IMR-90 (cell line): ENCODE data around the gene SOCS2. TPM values are rescaled to one million over a fixed set of nuclear protein-coding genes. Genes with fewer than 3 reads are reported as not detected.

Experiments
- ATAC-seq: fragments of 200-7000 bp; cut with Tn5 transposase; 2 replicates; pipeline ENCODE4 v1.9.1; 2020; ENCODE audit warnings: low read depth, mild to moderate bottlenecking, moderate library complexity
- BruUV-seq: library from RNA; stranded (reverse); fragments of 400-500 nt; replicated peaks from 2 replicates; lab custom pipeline; 2021; lab: Mats Ljungman, UMichigan
- CTCF ChIA-PET: fragments of 300-600 bp; formaldehyde crosslinking; extraction: SDS; loops from one replicate; lab custom pipeline; 2021; ENCODE audit warnings: antibody characterized with exemption; lab: Yijun Ruan, JAX
- POLR2A ChIA-PET: fragments of 300-600 bp; sonication (Branson Sonifier 250); formaldehyde crosslinking; loops from one replicate; lab custom pipeline; 2022; ENCODE audit warnings: antibody characterized with exemption; ENCODE audit not compliant: unreplicated experiment; lab: Charles Lee
- DNase-seq: peaks from one replicate; pipeline ENCODE4 v3.0.0; 2013
- H2AFZ ChIP-seq: replicated peaks from 2 replicates; pipeline ENCODE3; 2013; ENCODE audit warnings: low read length, mild to moderate bottlenecking; ENCODE audit not compliant: poor library complexity
- H2AK5ac ChIP-seq: 2 replicates; pipeline ENCODE4 v1.6.1; 2013; ENCODE audit warnings: low read depth, low read length, inconsistent platforms
- H2AK9ac ChIP-seq: replicated peaks from 2 replicates; pipeline ENCODE3; 2013; ENCODE audit warnings: mild to moderate bottlenecking, low read depth, low read length, moderate library complexity; ENCODE audit not compliant: poor library complexity
- H2BK120ac ChIP-seq: 2 replicates; pipeline ENCODE4 v1.6.1; 2013; ENCODE audit warnings: low read depth, low read length, inconsistent platforms
- H2BK15ac ChIP-seq: 3 replicates; pipeline ENCODE4 v1.6.1; 2013; ENCODE audit warnings: low read depth, low read length, inconsistent platforms
- H2BK20ac ChIP-seq: 2 replicates; pipeline ENCODE4 v1.6.1; 2013; ENCODE audit warnings: low read depth, mild to moderate bottlenecking, inconsistent platforms, low read length, moderate library complexity
- H2BK5ac ChIP-seq: 2 replicates; pipeline ENCODE4 v1.6.1; 2013; ENCODE audit warnings: mild to moderate bottlenecking, low read depth, low read length, inconsistent platforms; ENCODE audit not compliant: poor library complexity, severe bottlenecking
- H3K14ac ChIP-seq: replicated peaks from 2 replicates; pipeline ENCODE4 v1.6.1; 2013; ENCODE audit warnings: low read depth, low read length, inconsistent platforms
- H3K18ac ChIP-seq: 2 replicates; pipeline ENCODE4 v1.6.1; 2013; ENCODE audit warnings: low read depth, low read length, control low read depth
- H3K23ac ChIP-seq: 2 replicates; pipeline ENCODE4 v1.6.1; 2013; ENCODE audit warnings: low read depth, low read length, inconsistent platforms
- H3K27ac ChIP-seq: 2 replicates; pipeline ENCODE4 v1.5.1; 2013; ENCODE audit warnings: mild to moderate bottlenecking, control low read depth, low read length; ENCODE audit not compliant: insufficient read depth
- H3K27me3 ChIP-seq: 2 replicates; pipeline ENCODE4 v1.6.1; 2013; ENCODE audit warnings: low read length; ENCODE audit not compliant: control insufficient read depth, insufficient read depth
- H3K36me3 ChIP-seq: 2 replicates; pipeline ENCODE4 v1.6.1; 2013; ENCODE audit warnings: low read length, mixed read lengths; ENCODE audit not compliant: control insufficient read depth, insufficient read depth
- H3K4ac ChIP-seq: 2 replicates; pipeline ENCODE4 v1.6.1; 2013; ENCODE audit warnings: low read depth, low read length, inconsistent platforms
- H3K4me1 ChIP-seq: 2 replicates; pipeline ENCODE4 v1.6.1; 2013; ENCODE audit warnings: low read length, mixed read lengths; ENCODE audit not compliant: control insufficient read depth, insufficient read depth
- H3K4me2 ChIP-seq: 2 replicates; pipeline ENCODE4 v1.6.1; 2013; ENCODE audit warnings: low read depth, mild to moderate bottlenecking, control low read depth, low read length, moderate library complexity
- H3K4me3 ChIP-seq: 2 replicates; pipeline ENCODE4 v1.5.1; 2013; ENCODE audit warnings: low read depth, mild to moderate bottlenecking, control low read depth, low read length, moderate library complexity; ENCODE audit not compliant: insufficient read depth
- H3K56ac ChIP-seq: 2 replicates; pipeline ENCODE4 v1.6.1; 2013; ENCODE audit warnings: low read length, inconsistent platforms; ENCODE audit not compliant: insufficient read depth; ENCODE audit errors: extremely low read depth
- H3K79me1 ChIP-seq, 2 experiments: 2 replicates each; pipeline ENCODE4 v1.6.1; 2013; ENCODE audit warnings: low read length in 2 of 2, inconsistent platforms in 1 of 2, low read depth in 1 of 2
- H3K9ac ChIP-seq: 2 replicates; pipeline ENCODE4 v1.6.1; 2013; ENCODE audit warnings: low read depth, low read length, control low read depth
- H3K9me1 ChIP-seq: 2 replicates; pipeline ENCODE4 v1.6.1; 2013; ENCODE audit warnings: low read length, inconsistent platforms; ENCODE audit not compliant: insufficient read depth
- H3K9me3 ChIP-seq: 2 replicates; pipeline ENCODE4 v1.6.1; 2013; ENCODE audit warnings: low read length; ENCODE audit not compliant: control insufficient read depth, insufficient read depth
- H4K20me1 ChIP-seq: 2 replicates; pipeline ENCODE4 v1.6.1; 2013; ENCODE audit warnings: low read length, inconsistent platforms; ENCODE audit not compliant: insufficient read depth
- H4K5ac ChIP-seq: 2 replicates; pipeline ENCODE4 v1.6.1; 2013; ENCODE audit warnings: mild to moderate bottlenecking, low read depth, low read length, control low read depth
- H4K8ac ChIP-seq, 2 experiments: 2 replicates each; pipeline ENCODE4 v1.6.1; 2013; ENCODE audit warnings: low read depth in 2 of 2, low read length in 2 of 2, control low read depth in 1 of 2, inconsistent platforms in 1 of 2
- H4K91ac ChIP-seq: 2 replicates; pipeline ENCODE4 v1.6.1; 2013; ENCODE audit warnings: low read depth, low read length, inconsistent platforms; ENCODE audit not compliant: insufficient read depth
- NFE2L2 ChIP-seq: fragments of 150-350 bp; IDR thresholded peaks from 2 replicates; pipeline ENCODE4 v1.6.1; 2016; ENCODE audit warnings: low read depth, mild to moderate bottlenecking, low read length
- WGBS, 2 experiments: methylation state at CpG; one replicate each; pipeline versions ENCODE4 v1.1.5 to v1.1.7; 2013; ENCODE audit warnings: missing lambda C conversion rate in 2 of 2; ENCODE audit not compliant: insufficient read length in 1 of 2; ENCODE audit errors: extremely low coverage in 2 of 2; 5-methylcytosine and 5-hydroxymethylcytosine counted together
- dilution Hi-C: fragments of 300-500 bp; cut with HindIII; formaldehyde crosslinking; loops from one replicate; pipeline ENCODE4 v1.14.3; 2018; ENCODE audit warnings: low sequenced_read_pairs; ENCODE audit not compliant: unreplicated experiment
- in situ Hi-C: fragments of 300-500 bp; cut with MboI; formaldehyde crosslinking; loops from 3 replicates; pipeline ENCODE4 v1.14.3; 2019; ENCODE audit warnings: low sequenced_read_pairs, inconsistent platforms, mixed read lengths
- intact Hi-C: fragments of 100-400 bp; cut with micrococcal nuclease; formaldehyde crosslinking; loops from 2 replicates; pipeline ENCODE4 v1.10.0; 2022
- polyA plus RNA-seq, 3 experiments: library from polyadenylated mRNA; depleted of rRNA; stranded (reverse); fragments of >200 nt; gene quantifications; 2 replicates each; pipeline ENCODE4 v1.2.3, GENCODE V29; 2012; ENCODE audit warnings: low replicate concordance in 1 of 3
- total RNA-seq: library from RNA; depleted of rRNA; stranded (reverse); fragments of >200 nt; gene quantifications from 2 replicates; pipeline ENCODE4 v1.2.3, GENCODE V29; 2012

Gene SOCS2
- total and polyA plus RNA-seq, 2 of the 4 experiments (the other 2 are of a cell fraction), result 12.0 to 12.4 TPM

- Histone ChIP-seq H3K9me3 (no peaks in the 10 kb centered on the region), H3K4me1 (no peaks in the 10 kb centered on the region), H3K4me3 (no peak overlapping the region), H4K91ac (no peak overlapping the region), H3K27me3 (no peaks in the 10 kb centered on the region), H2AK9ac (no peak overlapping the region), H3K27ac (no peak overlapping the region), H3K56ac (no peak overlapping the region), H2BK120ac (no peak overlapping the region), H3K14ac (no peak overlapping the region), H4K5ac (no peak overlapping the region), H3K4ac (no peak overlapping the region), H2BK20ac (no peak overlapping the region), H3K18ac (no peak overlapping the region), H2BK5ac (no peak overlapping the region), H4K20me1 (no peaks in the 10 kb centered on the region), H2BK15ac (no peak overlapping the region), H3K4me2 (no peak overlapping the region), H3K79me1 (no peaks in the 10 kb centered on the region), H4K8ac (no peak overlapping the region), H3K9ac (no peak overlapping the region), H3K36me3 (no peaks in the 10 kb centered on the region), H2AK5ac (no peak overlapping the region), H3K23ac (no peak overlapping the region), H2AFZ (no peak overlapping the region), H3K9me1 (0 out of 2 replicates have a peak, but pooled peaks cover 3% of the 10 kb centered on the region)
- ATAC-seq (no peak), DNase-seq (no peak)
- ChIA-PET CTCF (no interaction called here), POLR2A (no interaction called here)
- no peak for TF ChIP-seq NFE2L2
- no TSS peak for BruUV-seq
- in situ Hi-C loops (no loop called here), intact Hi-C loops (no loop called here), dilution Hi-C loops (no loop called here)
- 100% methylated on average over 1 of the region's 4 CpGs; no CpG with 5 or more reads in 1 of the 2 experiments for WGBS, 2 experiments
Measured at GRCh38 chr12:93603762-93604161, 31.3 kb downstream of the SOCS2 start.
